Anterior cingulate cortex (tissue), 58 donors: ENCODE results near the gene IL36RN.
"Not testable (repeated sequence)": the region's sequence is repeated elsewhere in the genome, so short reads cannot be mapped to it uniquely, and the experiment has no call there.

Source experiments
- DNase-seq, 58 donors: peaks; one replicate each; lab custom pipeline; 2025; lab: John Stamatoyannopoulos, UW

IL36RN gene

GRCh38 chr2:113096842-113097618 lies 38.0 kb downstream of the IL36RN start:
- DNase-seq = not testable (repeated sequence)

GRCh38 chr2:113098041-113098440 lies 39.0 kb downstream of the IL36RN start:
- DNase-seq = no peak

GRCh38 chr2:113098532-113098931 lies 39.5 kb downstream of the IL36RN start:
- no peak for DNase-seq

GRCh38 chr2:113102133-113102532 lies 43.1 kb downstream of the IL36RN start:
- DNase-seq = no peak

GRCh38 chr2:113103277-113103676 lies 44.3 kb downstream of the IL36RN start:
- no peak for DNase-seq

- peak in 8 of 58 donors; percentile 2 to 23 (median 10) for DNase-seq
Observed at GRCh38 chr2:113104054-113104611, 45.1 kb downstream of the IL36RN start.

GRCh38 chr2:113105047-113105785 lies 46.2 kb downstream of the IL36RN start:
- DNase-seq = no peak

- DNase-seq = no peak
Observed at GRCh38 chr2:113111121-113111520, 52.1 kb downstream of the IL36RN start.

GRCh38 chr2:113111823-113112287 lies 52.9 kb downstream of the IL36RN start:
- no peak for DNase-seq

- no peak for DNase-seq
Observed at GRCh38 chr2:113112441-113112840, 53.4 kb downstream of the IL36RN start.

- DNase-seq = no peak
Observed at GRCh38 chr2:113112871-113113270, 53.9 kb downstream of the IL36RN start.

GRCh38 chr2:113113807-113114206 lies 54.8 kb downstream of the IL36RN start:
- DNase-seq = no peak
